Measurements from ENCODE around the gene ADCY4. TPM values are rescaled to one million over a fixed set of nuclear protein-coding genes. Genes with fewer than 3 reads are reported as not detected.
"Not testable (repeated sequence)": the region's sequence is repeated elsewhere in the genome, so short reads cannot be mapped to it uniquely, and the experiment has no call there.

Gene ADCY4
- total RNA-seq, 1 experiment from 2014 or later: not detected

DNA sequence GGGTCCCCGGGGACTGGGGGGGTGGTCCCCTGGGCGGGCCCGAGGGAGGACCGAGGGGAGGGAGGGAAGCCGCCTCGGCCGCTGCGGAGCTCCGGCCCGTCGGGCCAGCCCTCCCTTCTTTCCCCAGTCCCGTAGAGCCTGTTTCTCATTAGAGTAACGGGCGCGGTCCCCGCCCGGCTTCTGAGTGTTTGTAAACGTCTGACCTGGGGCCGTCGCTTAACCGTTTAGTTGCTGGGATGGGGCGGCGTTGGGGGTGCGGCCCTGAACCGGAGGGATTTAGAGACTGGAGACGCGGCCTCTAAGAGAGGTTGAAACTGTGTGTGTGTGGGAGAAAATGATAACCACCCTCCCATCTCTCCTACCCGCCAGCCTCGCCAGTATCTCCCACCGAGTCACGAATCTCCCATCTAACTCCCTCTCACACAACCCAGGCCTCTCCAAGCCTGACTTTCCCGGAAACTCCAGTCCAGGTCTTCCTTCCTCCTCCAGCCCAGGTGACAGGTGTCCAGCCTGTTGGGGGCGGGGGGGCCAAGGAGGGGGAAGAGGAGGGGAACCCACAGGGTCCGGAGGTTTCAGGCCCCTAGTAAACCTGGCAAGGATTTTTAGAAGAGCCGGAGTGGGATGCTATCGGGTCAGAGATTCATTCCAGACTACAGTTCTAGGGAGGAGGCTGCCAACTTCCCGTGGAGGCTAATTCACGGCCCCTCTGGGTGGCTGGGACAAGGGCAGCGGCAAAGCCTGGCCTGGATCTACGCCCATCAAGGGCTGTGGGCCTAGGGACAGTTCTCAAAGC is 32.0 kb upstream of the ADCY4 start:
- DNase-seq (ENCODE audit: low read depth): peak; percentile 59

DNA sequence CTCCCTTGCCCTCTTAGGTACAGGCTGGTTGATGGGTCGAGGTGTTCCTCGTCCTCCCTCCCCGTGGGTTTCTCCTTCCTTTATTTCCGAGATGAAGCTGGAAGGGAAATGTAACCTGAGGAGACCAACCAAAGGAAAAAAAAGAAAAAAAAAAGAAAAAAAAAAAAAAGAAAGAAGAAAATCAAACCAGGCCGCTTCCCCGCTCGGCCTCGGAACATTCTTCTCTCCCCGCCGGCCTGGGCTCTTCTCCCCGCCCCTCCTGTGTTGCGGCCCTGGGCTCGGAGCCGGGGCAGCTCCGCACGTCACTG is 31.5 kb upstream of the ADCY4 start:
- DNase-seq (ENCODE audit: low read depth): no peak

DNA sequence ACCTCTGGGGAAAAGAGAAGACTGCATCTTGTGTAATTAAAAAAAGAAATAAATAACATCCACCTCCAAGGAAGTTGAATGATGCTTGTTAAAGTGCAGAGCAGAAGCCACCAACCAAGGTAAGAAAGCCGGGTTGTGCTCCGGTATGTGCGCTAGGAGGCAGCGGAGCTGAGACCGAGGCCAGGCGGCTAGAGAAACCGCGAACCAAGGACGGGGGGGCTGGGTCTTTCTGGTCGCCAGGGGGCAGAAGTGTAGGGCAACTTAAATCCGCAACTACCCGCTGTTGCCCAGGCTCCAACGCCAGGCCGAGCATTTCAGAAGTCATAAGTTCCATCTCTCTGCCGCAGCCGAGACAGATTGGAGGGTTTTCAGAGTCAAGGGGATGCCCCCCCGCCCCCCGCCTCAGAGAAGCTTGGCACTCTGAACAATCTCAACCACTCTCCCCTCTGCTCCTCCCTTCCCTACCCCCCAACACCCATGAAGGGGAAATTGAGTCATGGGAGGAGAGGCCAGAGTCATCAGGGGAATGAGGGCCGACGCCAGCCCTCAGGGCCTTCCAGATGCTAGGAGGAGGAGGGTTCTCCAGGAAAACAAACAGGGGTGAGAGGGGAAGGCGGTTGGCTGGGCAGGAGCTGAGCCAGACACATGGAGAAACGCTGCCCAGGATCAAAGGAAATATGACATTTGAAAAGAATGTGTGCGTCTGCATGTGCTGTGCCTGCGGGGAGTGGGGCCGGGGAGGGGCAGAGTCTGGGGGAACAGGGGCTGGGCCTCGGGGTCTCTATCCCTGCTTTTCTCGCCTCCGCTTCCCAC is 30.9 kb upstream of the ADCY4 start:
- DNase-seq (ENCODE audit: low read depth): peak; percentile 78

DNA sequence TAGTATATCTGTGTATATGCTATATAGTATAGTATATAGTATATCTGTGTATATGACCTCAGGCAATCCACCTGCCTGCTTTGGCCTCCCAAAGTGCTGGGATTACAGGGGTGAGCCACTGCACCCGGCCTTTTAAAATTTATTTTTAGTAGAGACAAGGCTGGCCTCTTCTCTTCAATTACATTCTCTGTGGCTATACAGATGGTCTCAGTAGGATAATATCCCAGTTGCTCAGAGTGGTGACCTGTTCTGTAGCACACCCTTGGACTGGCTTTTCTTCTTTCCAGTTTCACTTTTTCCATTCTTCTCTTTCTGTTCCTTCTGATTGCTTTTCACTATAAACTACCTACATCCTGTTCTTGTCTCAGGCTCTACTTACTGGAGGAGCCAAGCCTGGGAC is 30.0 kb upstream of the ADCY4 start:
- no peak for DNase-seq (ENCODE audit: low read depth)

DNA sequence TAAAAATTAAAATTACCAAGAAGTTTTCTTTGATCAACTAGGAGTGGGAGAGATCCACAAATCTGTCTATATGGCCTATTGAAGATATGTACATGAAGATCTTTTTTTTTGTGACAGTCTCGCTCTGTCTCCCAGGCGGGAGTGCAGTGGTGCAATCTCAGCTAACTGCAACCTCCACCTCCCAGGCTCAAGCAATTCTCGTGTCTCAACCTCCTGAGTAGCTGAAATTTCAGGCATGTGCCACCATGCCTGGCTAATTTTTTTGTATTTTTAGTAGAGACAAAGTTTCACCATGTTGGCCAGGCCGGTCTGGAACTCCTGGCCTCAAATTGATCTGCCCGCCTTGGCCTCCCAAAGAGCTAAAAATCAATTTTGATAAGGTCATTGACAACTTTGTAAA is 28.5 kb upstream of the ADCY4 start:
- DNase-seq (ENCODE audit: low read depth): no peak

DNA sequence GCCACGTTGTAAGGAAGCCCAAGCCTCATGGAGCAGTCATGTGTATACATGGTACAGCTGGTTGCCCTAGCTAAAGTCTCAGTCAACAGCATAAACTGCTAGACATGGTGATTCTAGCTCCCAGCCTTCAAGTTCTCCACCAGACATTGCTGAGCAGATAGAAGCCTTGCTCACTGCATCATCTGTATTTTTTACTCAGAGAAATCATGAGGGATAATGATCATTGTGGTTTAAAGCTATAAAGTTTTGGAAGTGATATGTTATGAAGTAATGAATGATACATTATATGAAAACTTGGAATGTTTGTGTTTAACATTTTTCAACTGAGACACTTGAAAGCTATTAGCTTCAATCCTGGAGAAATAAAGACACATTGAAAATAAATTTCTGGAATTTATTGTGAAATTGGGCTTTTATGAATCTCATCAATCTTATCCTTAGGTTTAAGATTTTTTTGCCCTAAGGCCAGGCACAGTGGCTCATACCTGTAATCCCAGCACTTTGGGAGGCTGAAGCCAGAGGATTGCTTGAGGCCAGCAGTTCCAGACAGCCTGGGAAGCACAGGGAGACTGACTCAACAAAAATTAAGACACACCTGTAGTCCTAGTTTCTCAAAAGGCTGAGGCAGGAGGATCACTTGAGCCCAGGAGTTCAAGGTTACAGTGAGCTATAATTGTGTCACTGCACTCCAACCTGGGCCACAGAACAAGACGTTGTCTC is 27.5 kb upstream of the ADCY4 start:
- DNase-seq (ENCODE audit: low read depth): no peak

DNA sequence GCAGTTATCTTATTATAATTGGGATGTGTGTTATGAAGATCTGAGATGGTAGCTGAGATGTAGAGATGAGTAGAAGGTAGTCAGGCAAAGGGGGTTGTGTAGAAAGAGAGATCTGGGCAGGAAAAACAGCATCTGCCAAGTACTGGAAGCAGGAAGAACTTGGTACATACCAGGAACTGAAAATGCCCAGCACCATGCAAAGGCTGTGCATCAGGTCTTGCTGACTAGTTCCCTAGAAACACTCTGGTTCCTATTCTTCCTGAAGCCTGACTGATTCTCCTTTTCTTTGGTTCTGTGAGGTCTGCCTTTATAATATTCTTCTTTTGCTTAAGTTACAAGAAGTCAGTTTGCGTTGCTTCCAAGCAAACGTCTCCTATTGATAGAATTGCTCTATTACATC is 26.5 kb upstream of the ADCY4 start:
- no peak for DNase-seq (ENCODE audit: low read depth)

DNA sequence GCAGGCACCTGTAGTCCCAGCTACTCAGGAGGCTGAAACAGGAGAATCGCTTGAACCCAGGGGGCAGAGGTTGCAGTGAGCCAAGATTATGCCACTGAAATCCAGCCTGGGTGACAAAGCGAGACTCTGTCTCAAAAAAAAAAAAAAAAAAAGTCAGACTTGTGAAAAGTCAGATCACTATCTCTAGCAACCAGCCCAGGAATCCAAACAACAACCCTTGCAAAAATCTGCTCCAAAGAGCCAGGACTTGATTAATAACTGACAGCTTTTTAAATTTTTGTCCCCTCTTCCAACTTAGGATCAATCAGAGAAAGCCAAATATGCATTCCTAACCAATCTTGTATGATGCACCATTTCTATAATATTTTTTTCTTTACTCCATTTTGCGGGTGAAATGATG is 25.4 kb upstream of the ADCY4 start:
- DNase-seq (ENCODE audit: low read depth): no peak

DNA sequence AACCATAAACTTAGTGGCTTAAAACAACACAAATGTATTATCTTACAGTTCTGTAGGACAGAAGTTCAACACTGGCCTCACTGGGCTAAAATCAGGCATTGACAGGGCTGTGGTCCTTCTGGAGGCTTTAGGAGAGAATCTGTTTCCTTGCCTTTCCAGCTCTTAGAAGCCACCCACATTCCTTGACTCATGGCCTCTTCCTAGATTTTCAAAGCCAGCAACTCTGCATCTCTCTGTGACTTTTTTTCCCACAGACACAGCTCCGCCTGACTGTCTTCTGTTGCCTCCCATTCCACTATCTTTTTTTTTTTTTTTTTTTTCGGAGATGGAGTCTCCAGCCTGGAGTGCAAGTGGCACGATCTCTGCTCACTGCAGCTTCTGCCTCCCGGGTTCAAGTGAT is 21.3 kb upstream of the ADCY4 start:
- DNase-seq (ENCODE audit: low read depth): no peak

DNA sequence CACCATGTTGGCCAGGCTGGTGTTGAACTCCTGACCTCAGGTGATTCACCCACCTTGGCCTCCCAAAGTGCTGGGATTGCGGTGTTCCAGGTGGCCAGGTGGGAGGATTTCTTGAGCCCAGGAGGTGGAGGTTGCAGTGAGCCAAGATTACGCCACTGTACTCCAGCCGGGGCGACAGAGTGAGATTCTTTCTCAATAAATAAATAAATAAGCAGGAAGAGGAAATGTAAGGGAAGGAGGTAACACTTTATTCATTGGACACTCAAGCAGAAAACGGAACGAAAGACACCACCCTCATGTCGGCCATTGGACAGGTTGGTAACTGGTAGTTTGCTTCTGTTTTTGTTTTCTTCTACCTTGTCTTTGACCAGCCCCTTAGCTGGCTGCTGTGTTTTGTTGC is 20.1 kb upstream of the ADCY4 start:
- DNase-seq (ENCODE audit: low read depth): no peak

DNA sequence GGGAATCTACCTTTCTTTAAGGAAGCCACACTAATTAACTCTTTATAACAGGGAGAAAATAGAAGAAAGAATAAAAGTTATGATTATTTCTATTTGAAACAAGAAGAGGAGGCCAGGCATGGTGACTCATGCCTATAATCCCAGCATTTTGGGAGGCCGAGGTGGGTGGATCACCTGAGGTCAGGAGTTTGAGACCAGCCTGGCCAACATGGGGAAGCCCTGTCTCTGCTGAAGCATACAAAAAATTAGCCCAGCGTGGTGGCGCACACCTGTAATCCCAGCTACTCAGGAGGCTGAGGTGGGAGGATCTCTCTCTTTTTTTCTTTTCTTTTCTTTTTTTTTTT is 19.6 kb upstream of the ADCY4 start:
- not testable (repeated sequence) for DNase-seq (ENCODE audit: low read depth)

DNA sequence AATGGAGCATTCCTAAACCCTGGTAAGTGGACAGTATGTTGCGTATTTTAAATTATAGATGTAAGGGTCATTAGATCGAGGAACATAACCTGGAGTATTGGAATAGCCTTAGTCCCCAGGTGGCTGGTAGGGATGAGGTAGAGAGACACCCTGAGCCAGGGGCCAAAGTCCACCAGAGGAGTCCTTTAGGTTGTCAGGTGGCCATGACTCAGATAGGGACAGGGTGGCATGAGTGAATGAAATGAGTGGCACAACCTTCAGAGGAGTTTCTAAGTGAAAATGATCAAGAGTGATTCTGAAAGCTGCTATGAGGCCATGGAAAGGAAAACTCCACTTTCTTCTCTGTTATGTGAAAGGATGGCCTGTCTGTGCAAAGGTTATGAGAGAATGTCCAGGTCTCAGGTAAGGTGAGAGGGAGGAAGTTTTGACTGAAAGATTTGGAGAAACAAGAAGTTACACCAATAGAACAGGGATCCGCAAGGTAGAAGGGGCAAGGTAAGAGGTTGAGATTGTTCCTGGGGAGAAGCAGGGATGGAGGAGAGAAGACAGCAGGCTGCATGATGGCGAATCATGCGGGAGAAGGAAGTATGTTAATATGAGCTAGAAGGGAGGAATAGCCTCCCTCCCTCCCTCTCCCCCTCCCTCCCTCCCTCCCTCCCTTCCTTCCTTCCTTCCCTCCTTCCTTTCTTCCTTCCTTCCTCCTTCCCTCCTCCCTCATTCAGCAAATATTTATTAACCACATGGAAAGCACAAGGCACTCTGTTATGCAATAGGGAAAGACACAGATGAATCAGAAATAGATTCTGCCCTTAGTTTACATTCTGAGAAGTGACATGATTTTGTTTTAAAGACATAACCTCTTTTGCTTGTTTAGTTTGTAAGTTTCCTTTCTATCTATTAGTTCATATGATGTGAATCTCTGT is 18.9 kb upstream of the ADCY4 start:
- no peak for DNase-seq (ENCODE audit: low read depth)

DNA sequence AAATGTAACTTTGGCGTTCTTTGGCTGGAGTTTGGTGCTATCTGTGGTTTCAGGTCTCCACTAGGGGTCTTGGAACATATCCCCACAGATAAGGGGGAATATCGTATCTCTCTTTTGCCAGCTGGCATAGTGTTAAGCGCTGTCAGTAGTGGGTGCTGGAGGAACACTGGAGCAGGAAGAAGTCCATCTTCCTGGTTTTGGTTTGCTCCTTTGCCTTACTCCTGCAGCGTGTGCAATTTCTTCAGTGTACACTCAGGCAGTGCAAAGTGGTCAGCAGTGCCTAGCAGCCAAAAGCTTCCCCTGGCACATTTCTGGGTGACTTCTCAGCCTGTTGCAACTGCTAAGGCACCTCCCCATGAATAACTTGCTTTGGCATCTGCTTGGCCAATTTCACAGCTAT is 16.6 kb upstream of the ADCY4 start:
- DNase-seq (ENCODE audit: low read depth): no peak

DNA sequence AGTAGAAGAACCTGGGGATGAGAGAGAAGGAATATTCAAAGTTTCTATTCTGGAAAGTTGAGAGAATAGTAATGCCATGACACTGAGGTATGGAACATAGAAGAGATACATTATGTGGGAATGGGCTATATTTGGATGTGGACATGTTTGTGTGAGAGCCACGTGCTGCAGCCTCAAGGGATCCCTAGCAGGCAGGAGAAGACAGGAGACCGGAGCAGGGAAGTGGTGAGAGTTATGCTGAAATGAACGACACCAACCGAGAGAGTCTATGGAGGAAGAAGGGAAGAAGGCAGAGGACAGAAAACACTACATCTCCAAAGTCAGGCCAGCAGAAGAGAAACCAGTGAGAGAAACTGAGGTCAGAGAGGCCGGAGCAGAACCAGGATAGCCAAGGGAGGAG is 14.9 kb upstream of the ADCY4 start:
- DNase-seq (ENCODE audit: low read depth): no peak

DNA sequence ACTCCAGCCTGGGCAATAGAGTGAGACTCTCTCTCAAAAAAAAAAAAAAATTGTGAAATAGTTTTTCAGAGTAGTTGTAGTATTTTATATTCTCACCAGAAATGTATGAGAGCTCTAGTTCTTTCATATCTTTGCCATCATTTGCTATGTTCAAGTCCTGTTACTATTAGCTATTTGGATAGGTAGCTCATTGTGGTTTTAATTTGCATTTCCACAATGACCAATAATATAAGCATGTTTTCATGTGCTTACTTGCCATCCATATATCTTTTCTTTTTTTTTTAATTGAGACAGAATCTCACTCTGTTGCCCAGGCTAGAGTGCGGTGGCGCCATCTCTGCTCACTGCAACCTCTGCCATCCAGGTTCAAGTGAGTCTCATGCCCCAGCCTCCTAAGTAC is 13.3 kb upstream of the ADCY4 start:
- no peak for DNase-seq (ENCODE audit: low read depth)

DNA sequence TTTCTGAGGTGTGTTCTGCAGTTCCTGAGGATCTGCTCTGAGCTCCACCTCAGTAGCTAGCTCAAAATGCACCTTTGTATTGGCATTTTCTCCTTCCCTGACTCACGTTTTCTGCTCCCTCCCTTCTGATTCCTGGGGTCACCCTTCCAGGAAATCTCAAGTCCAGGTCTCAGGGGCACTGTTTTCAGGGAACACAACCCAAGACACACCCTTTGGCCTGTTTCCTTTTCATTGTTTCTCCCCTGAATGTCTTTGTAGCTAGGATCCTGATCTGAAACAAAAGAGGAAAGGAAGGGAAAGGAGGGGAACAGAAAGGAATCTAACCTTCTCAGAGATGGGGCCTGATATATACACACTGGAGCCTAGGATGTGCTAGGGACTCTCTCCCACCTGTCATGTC is 12.3 kb upstream of the ADCY4 start:
- no peak for DNase-seq (ENCODE audit: low read depth)

DNA sequence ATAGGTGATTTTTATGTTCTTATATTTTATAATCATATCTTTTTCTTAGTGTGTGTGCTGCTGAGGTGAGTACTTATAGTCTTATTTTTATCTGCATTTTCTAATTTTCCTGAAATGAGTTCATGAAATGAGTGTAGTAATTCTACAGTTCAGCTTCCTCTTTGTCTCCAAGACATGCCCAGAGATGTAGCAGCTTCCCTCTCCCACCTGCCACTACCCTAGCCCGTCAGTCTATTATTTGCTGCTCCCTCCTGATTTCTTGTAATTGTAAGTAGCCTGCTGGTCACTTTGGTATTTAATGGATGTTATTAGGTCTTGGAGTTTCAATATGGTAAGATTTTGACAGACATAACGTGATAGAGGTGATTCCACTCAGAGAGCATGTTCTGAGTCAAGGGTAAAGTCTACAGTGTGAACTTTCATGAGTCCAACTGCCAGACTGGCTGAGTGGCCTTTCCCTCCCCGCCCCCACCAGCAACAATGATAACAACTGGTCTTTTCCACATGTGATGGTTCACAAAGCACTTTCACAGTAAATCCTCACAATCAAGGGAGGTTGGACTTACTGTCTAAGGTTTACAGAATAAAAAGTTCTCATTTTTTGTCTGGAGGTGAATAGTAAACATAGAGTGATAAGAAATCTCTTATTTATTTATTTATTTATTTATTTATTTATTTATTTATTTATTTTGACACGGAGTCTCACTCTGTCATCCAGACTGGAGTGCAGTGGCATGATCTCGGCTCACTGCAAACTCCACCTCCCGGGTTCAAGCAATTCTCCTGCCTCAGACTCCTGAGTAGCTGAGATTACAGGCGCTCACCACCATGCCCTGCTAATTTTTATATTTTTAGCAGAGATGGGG is 9.2 kb upstream of the ADCY4 start:
- DNase-seq (ENCODE audit: low read depth): no peak

DNA sequence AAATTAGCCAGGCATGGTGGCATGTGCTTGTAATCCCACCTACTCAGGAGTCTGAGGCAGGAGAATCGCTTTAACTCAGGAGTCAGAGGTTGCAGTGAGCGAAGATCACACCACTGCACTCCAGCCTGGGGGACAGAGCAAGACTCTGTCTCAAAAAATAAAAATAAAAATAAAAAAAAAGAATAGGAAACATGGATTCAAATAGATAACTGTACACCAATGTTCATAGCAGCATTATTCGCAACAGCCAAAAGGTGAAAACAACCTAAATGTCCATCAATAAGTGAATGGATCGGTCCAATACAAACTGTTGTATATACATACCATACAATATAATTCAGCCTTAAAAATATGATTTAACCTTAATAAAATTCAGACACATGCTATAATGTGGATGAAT is 8.0 kb upstream of the ADCY4 start:
- no peak for DNase-seq (ENCODE audit: low read depth)

DNA sequence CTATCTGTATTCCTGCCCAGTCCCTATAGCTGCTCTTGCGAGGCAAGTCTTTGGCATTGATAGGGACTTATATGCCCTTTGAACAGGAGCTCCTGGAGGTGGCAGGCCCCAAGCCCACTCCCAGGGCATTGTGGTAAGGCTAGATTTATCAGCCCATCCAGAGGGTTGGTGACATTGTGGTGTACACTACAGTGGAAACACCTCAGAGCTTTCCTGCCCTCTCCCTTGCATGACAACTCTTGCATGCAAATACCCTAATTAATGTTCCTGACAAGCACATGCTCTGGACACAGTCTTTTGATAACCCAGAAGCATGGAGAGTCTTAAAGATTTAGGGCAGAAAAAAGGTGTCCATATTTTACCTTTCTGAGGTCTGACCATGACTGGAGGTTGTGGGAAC is 5.7 kb upstream of the ADCY4 start:
- DNase-seq (ENCODE audit: low read depth): no peak

DNA sequence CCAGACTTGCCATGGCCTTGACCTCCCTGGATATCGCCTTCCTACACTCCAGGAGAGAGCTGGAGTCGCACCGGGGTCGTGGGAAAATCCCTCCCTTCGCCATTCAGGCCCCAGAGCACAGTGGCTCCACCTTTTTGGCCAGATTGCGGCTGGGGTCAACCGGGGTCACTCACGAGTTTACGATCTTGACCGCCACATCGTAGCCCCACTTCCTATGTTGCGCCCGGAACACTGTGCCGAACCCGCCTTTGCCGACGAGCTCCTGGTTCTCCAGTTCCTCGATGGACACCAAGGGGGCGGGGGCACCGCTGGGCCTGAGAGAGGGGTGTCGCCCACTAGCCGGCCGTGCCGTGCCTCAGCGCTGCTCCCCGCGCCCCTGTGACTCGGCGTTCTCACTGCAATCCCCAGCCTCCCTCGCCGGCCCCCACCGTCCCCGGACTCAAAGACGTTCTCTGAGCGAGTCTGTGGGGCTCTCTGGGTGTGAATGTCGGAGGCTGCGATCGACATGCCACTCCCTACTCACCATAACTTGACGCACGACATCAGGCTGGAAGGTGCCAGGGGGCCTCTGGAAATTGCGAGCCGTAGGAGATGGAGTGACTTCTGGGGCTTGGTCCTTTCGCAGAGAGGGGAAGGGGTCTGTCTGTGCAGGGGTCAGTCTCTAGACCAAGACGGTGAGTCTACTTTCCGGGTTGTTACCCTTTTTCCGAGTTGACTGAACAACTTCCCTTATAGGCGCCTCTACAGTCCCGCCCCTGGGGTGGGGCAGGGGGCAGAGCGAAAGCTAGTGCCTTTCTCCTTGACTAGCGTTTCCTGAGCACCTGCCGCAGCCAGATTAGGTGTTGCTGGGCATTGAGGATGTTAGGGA is 4.6 kb upstream of the ADCY4 start, which contains the start of gene RIPK3:
TSS of gene RIPK3 (minus strand) at position 708 of the 868 bp plus-strand sequence. CDS start at position 543, 165 bp downstream.
- no peak for DNase-seq (ENCODE audit: low read depth)

Measured in M059J (cell line).